Mesothelial cell of epicardium (in vitro differentiated cells): Measurements from ENCODE around the gene JPT2. TPM values are rescaled to one million over a fixed set of nuclear protein-coding genes. Genes with fewer than 3 reads are reported as not detected.
"Not testable (repeated sequence)": the region's sequence is repeated elsewhere in the genome, so short reads cannot be mapped to it uniquely, and the experiment has no call there.

ENCODE experiments used
- DNase-seq, 2 experiments: peaks; one replicate each; pipeline ENCODE4 v3.0.0; 2021; ENCODE audit warnings: low spot score in 2 of 2; ENCODE audit not compliant: unreplicated experiment in 2 of 2
- H3K27ac Mint-ChIP-seq: 2 replicates; pipeline ENCODE4 v1.8.0; 2021; ENCODE audit warnings: mixed read lengths
- H3K27me3 Mint-ChIP-seq: 2 replicates; pipeline ENCODE4 v1.8.0; 2021; ENCODE audit warnings: low read depth, mixed read lengths
- H3K36me3 Mint-ChIP-seq: 2 replicates; pipeline ENCODE4 v1.8.0; 2021; ENCODE audit warnings: mixed read lengths
- H3K4me1 Mint-ChIP-seq: 2 replicates; pipeline ENCODE4 v1.8.0; 2021; ENCODE audit warnings: mixed read lengths
- H3K4me3 Mint-ChIP-seq: 2 replicates; pipeline ENCODE4 v1.8.0; 2021; ENCODE audit warnings: mild to moderate bottlenecking, moderate library complexity, mixed read lengths
- H3K9me3 Mint-ChIP-seq: 2 replicates; pipeline ENCODE4 v1.8.0; 2021; ENCODE audit warnings: mixed read lengths
- CTCF ChIP-seq: fragments of 200-600 bp; sonication (generic); IDR thresholded peaks from one replicate; pipeline ENCODE4 v1.5.0; 2021; ENCODE audit warnings: antibody characterized with exemption; ENCODE audit not compliant: unreplicated experiment
- total RNA-seq: library from RNA; stranded (reverse); gene quantifications from 3 replicates; pipeline ENCODE4 v1.2.1, GENCODE V29; 2021

The JPT2 gene
- total RNA-seq, 1 donor from 2014 or later = 72.9 TPM

DNA sequence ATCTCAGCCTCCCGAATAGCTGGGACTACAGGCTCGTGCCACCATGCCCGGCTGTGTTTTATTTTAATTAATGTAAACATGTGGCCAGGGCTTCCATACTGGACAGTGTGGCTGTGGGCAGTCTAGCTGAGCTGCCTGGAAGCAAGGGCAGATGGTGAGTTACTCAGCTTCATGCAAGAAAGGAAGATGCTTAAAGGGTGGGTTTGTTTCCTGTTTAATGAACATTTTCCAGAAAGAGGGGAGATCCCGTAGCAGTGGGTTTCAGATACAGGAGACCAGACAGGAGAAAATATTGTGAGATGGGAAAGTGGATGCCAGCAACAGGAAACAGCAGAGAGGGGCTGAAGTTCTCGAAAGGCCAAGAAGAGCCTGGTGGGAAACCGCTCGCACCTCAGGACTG is 35.3 kb downstream of the JPT2 start:
- Mint-ChIP-seq H3K4me1 (no peaks in the 10 kb centered on the region), H3K9me3 (no peaks in the 10 kb centered on the region), H3K27ac (no peak overlapping the region), H3K4me3 (no peak overlapping the region), H3K36me3 (peaks cover 4% of the 10 kb centered on the region), H3K27me3 (no peaks in the 10 kb centered on the region)
- no peak for TF ChIP-seq CTCF
- no peak for DNase-seq

DNA sequence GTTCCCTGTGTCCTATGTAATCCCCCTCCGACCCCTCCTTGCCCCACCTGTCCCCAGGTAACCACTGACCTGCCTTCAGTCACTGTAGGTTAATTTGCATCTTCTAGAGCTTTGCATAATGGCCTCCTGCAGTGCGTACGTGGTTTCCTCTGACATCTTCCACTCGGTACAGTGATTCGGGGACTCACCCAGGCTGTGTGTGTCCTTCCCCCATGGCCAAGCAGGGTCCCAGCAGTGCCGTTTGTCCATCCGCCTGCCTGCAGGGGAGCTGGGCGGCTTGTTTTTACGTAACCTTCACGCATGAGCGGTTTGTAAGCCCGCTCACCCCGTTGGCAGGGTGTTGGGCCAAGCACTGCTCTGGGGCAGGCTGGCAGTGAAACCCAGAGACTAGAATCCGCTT is 35.9 kb downstream of the JPT2 start:
- DNase-seq = no peak
- Mint-ChIP-seq H3K4me3 (no peak overlapping the region), H3K27me3 (no peaks in the 10 kb centered on the region), H3K36me3 (peaks cover 7% of the 10 kb centered on the region), H3K9me3 (no peaks in the 10 kb centered on the region), H3K4me1 (no peaks in the 10 kb centered on the region), H3K27ac (no peak overlapping the region)
- TF ChIP-seq CTCF = no peak

GRCh38 chr16:1715220-1715619 is 37.1 kb downstream of the JPT2 start:
- TF ChIP-seq CTCF = no peak
- peaks cover 7% of the 10 kb centered on the region for H3K36me3 Mint-ChIP-seq
- H3K27me3 Mint-ChIP-seq = no peaks in the 10 kb centered on the region
- H3K4me3 Mint-ChIP-seq = no peak overlapping the region
- no peaks in the 10 kb centered on the region for H3K9me3 Mint-ChIP-seq
- no peak for DNase-seq
- H3K27ac Mint-ChIP-seq = no peak overlapping the region
- no peaks in the 10 kb centered on the region for H3K4me1 Mint-ChIP-seq

DNA sequence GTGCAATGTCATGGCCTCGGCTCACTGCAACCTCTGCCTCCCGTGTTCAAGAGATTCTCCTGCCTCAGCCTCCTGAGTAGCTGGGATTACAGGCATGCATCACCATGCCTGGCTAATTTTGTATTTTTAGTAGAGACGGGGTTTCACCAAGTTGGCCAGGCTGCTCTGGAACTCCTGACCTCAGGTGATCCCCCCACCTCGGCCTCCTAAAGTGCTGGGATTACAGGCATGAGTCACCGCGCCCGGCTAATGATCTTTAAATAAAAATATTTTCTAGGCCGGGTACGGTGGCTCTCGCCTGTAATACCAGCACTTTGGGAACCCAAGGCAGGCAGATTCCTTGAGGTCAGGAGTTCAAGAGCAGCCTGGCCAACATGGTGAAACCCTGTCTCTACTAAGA is 40.2 kb downstream of the JPT2 start:
- not testable (repeated sequence) for H3K9me3 Mint-ChIP-seq, DNase-seq, H3K27me3 Mint-ChIP-seq

GRCh38 chr16:1719559-1720229 is 41.6 kb downstream of the JPT2 start:
- not testable (repeated sequence) for H3K27ac Mint-ChIP-seq, H3K4me3 Mint-ChIP-seq, DNase-seq, H3K9me3 Mint-ChIP-seq, H3K4me1 Mint-ChIP-seq, H3K27me3 Mint-ChIP-seq, H3K36me3 Mint-ChIP-seq

More for the DNA sequence above, 40.2 kb downstream of the JPT2 start:
- H3K4me3 Mint-ChIP-seq, H3K36me3 Mint-ChIP-seq, H3K27ac Mint-ChIP-seq, H3K4me1 Mint-ChIP-seq: not testable (repeated sequence)

DNA sequence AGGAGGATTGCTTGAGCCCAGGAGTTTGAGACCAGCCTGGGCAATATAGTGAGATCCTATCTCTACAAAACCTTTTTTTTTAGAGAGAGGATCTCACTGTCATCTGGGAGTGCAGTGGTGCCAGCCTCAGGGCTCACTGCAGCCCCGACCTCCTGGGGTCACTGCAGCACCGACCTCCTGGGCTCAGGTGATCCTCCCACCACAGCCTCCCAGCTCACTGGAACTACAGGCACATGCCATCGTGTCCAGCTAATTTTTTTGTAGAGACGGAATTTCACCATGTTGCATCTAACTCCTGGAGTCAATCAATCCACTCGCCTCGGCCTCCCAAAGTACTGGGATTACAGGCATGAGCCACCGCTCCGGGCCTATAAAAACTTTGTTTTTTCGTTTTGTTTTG is 43.3 kb downstream of the JPT2 start:
- peaks cover 5% of the 10 kb centered on the region for H3K36me3 Mint-ChIP-seq
- H3K27me3 Mint-ChIP-seq = no peaks in the 10 kb centered on the region
- peaks cover 3% of the 10 kb centered on the region for H3K4me1 Mint-ChIP-seq
- DNase-seq = no peak
- H3K9me3 Mint-ChIP-seq = no peaks in the 10 kb centered on the region
- H3K27ac Mint-ChIP-seq = no peak overlapping the region
- H3K4me3 Mint-ChIP-seq = no peak overlapping the region
- TF ChIP-seq CTCF = no peak
